Gastrocnemius medialis (tissue), 4 donors: ENCODE results near the gene CLCN3.

Experiments used
- POLR2A ChIP-seq, 2 donors: fragments of 450-650 bp; IDR thresholded peaks; one replicate each; pipeline ENCODE4 v1.6.1; 2017; ENCODE audit warnings: antibody characterized with exemption in 2 of 2, mild to moderate bottlenecking in 2 of 2, moderate library complexity in 2 of 2
- TF ChIP-seq, protein P1 (sequence below), 5 experiments: fragments of 450-650 bp in 3 of 5; fragments of 200-600 bp in 2 of 5; sonication (generic) in 2 of 5; IDR thresholded peaks in 4 of 5; conservative IDR thresholded peaks in 1 of 5; 1 replicate in 4 of 5; 2 replicates in 1 of 5; pipeline ENCODE4 v1.5.1; 2016 to 2019; ENCODE audit warnings: antibody characterized with exemption in 5 of 5, mild to moderate bottlenecking in 3 of 5, moderate library complexity in 3 of 5

DNA sequence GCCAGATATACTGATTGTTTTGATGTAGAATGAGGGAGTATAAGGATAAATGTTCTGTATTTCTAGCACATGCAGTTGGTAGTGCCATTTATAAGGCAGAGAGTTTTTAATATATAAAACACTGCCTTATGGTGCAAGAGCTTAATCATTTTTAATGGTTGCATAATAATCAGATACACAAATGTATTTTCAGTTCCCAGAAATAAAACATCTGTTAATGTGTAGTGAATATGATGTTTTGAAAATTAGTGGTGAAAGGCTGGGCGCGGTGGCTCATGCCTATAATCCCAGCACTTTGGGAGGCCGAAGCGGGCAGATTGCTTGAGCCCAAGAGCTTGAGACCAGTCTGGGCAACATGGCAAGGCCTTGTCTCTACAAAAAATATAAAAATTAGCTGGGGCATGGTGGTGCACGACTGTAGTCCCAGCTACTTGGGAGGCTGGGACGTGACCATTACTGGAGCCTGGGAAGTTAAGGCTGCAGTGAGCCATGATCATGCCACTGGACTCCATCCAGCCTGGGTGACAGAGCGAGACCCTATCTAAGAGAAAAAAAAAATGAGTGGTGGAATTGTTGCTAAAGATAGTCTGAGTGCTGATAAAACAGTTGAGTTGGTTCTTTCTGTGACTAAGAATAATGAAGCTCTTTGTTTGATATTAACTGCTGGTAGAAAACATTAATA is 29.3 kb downstream of the CLCN3 start:
- TF ChIP-seq, protein P1, sequence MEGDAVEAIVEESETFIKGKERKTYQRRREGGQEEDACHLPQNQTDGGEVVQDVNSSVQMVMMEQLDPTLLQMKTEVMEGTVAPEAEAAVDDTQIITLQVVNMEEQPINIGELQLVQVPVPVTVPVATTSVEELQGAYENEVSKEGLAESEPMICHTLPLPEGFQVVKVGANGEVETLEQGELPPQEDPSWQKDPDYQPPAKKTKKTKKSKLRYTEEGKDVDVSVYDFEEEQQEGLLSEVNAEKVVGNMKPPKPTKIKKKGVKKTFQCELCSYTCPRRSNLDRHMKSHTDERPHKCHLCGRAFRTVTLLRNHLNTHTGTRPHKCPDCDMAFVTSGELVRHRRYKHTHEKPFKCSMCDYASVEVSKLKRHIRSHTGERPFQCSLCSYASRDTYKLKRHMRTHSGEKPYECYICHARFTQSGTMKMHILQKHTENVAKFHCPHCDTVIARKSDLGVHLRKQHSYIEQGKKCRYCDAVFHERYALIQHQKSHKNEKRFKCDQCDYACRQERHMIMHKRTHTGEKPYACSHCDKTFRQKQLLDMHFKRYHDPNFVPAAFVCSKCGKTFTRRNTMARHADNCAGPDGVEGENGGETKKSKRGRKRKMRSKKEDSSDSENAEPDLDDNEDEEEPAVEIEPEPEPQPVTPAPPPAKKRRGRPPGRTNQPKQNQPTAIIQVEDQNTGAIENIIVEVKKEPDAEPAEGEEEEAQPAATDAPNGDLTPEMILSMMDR (IDR thresholded peaks at IDR 0.05 in 4 of 5, conservative IDR thresholded peaks at IDR 0.05 in 1 of 5): no peak
- no peak for TF ChIP-seq POLR2A (IDR thresholded peaks at IDR 0.05)
